ENCODE results near the gene CDON.

CDON gene

GRCh38 chr11:125944350-125945010, 118.2 kb downstream of the CDON start:
- ATAC-seq (ENCODE audit: insufficient read depth, low read depth): no peak
- Histone ChIP-seq H4K20me1 (ENCODE audit: insufficient read depth, low read length) (no peaks in the 10 kb centered on the region), H3K4me2 (ENCODE audit: insufficient read depth, low read length) (no peak overlapping the region)

GRCh38 chr11:125943661-125944349, 118.9 kb downstream of the CDON start:
- Histone ChIP-seq H3K9ac (ENCODE audit: low read depth, low read length) (no peak overlapping the region), H3K36me3 (ENCODE audit: insufficient read depth, low read length) (no peaks in the 10 kb centered on the region), H2AFZ (ENCODE audit: low read depth, low read length) (no peak overlapping the region), H3K4me2 (ENCODE audit: insufficient read depth, low read length) (no peak overlapping the region), H3K79me2 (ENCODE audit: insufficient read depth, low read length) (no peaks in the 10 kb centered on the region), H3K4me1 (ENCODE audit: insufficient read depth, low read length) (peaks cover under 1% of the 10 kb centered on the region; the same call in 1 of the 2 replicates), H3K4me3 (ENCODE audit: low read depth in 1 of 2, low read length in 2 of 2) (no peak overlapping the region), H3K9me3 (ENCODE audit: insufficient read depth, low read length, severe bottlenecking) (no peaks in the 10 kb centered on the region), H4K20me1 (ENCODE audit: insufficient read depth, low read length) (no peaks in the 10 kb centered on the region), H3K27ac (ENCODE audit: low read length) (no peak overlapping the region), H3K27me3 (ENCODE audit: insufficient read depth, low read length, poor library complexity) (no peaks in the 10 kb centered on the region)
- TF ChIP-seq, protein P1, sequence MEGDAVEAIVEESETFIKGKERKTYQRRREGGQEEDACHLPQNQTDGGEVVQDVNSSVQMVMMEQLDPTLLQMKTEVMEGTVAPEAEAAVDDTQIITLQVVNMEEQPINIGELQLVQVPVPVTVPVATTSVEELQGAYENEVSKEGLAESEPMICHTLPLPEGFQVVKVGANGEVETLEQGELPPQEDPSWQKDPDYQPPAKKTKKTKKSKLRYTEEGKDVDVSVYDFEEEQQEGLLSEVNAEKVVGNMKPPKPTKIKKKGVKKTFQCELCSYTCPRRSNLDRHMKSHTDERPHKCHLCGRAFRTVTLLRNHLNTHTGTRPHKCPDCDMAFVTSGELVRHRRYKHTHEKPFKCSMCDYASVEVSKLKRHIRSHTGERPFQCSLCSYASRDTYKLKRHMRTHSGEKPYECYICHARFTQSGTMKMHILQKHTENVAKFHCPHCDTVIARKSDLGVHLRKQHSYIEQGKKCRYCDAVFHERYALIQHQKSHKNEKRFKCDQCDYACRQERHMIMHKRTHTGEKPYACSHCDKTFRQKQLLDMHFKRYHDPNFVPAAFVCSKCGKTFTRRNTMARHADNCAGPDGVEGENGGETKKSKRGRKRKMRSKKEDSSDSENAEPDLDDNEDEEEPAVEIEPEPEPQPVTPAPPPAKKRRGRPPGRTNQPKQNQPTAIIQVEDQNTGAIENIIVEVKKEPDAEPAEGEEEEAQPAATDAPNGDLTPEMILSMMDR (IDR thresholded peaks at IDR 0.05; ENCODE audit: borderline replicate concordance, extremely low read depth, low read length, poor library complexity, severe bottlenecking): no peak
- TF ChIP-seq EZH2 (IDR thresholded peaks at IDR 0.05; ENCODE audit: borderline replicate concordance, low read depth, low read length, severe bottlenecking): no peak
- no peak for DNase-seq
- ATAC-seq (ENCODE audit: insufficient read depth, low read depth): no peak

More at GRCh38 chr11:125944350-125945010, 118.2 kb downstream of the CDON start:
- Histone ChIP-seq H3K27ac (ENCODE audit: low read length) (no peak overlapping the region), H3K9ac (ENCODE audit: low read depth, low read length) (no peak overlapping the region), H2AFZ (ENCODE audit: low read depth, low read length) (no peak overlapping the region), H3K36me3 (ENCODE audit: insufficient read depth, low read length) (no peaks in the 10 kb centered on the region), H3K4me3 (ENCODE audit: low read depth in 1 of 2, low read length in 2 of 2) (no peak overlapping the region), H3K27me3 (ENCODE audit: insufficient read depth, low read length, poor library complexity) (no peaks in the 10 kb centered on the region), H3K79me2 (ENCODE audit: insufficient read depth, low read length) (no peaks in the 10 kb centered on the region), H3K9me3 (ENCODE audit: insufficient read depth, low read length, severe bottlenecking) (no peaks in the 10 kb centered on the region), H3K4me1 (ENCODE audit: insufficient read depth, low read length) (no peaks in the 10 kb centered on the region; the same call in 1 of the 2 replicates)
- TF ChIP-seq, protein P1 (IDR thresholded peaks at IDR 0.05; ENCODE audit: borderline replicate concordance, extremely low read depth, low read length, poor library complexity, severe bottlenecking): no peak
- no peak for TF ChIP-seq EZH2 (IDR thresholded peaks at IDR 0.05; ENCODE audit: borderline replicate concordance, low read depth, low read length, severe bottlenecking)
- no peak for DNase-seq

GRCh38 chr11:125942771-125943428, 119.8 kb downstream of the CDON start:
- H3K27me3 ChIP-seq (ENCODE audit: insufficient read depth, low read length, poor library complexity): no peaks in the 10 kb centered on the region
- no peak overlapping the region for H3K9ac ChIP-seq (ENCODE audit: low read depth, low read length)
- no peaks in the 10 kb centered on the region for H3K9me3 ChIP-seq (ENCODE audit: insufficient read depth, low read length, severe bottlenecking)
- H3K36me3 ChIP-seq (ENCODE audit: insufficient read depth, low read length): no peaks in the 10 kb centered on the region
- H3K79me2 ChIP-seq (ENCODE audit: insufficient read depth, low read length): no peaks in the 10 kb centered on the region
- H3K27ac ChIP-seq (ENCODE audit: low read length): no peak overlapping the region
- no peak overlapping the region for H3K4me2 ChIP-seq (ENCODE audit: insufficient read depth, low read length)
- H3K4me3 ChIP-seq (ENCODE audit: low read depth in 1 of 2, low read length in 2 of 2): no peak overlapping the region
- TF ChIP-seq, protein P1 (IDR thresholded peaks at IDR 0.05; ENCODE audit: borderline replicate concordance, extremely low read depth, low read length, poor library complexity, severe bottlenecking): no peak
- TF ChIP-seq EZH2 (IDR thresholded peaks at IDR 0.05; ENCODE audit: borderline replicate concordance, low read depth, low read length, severe bottlenecking): no peak
- H2AFZ ChIP-seq (ENCODE audit: low read depth, low read length): no peak overlapping the region
- DNase-seq (no peak), ATAC-seq (ENCODE audit: insufficient read depth, low read depth) (no peak)
- no peaks in the 10 kb centered on the region for H4K20me1 ChIP-seq (ENCODE audit: insufficient read depth, low read length)
- peaks cover 8% of the 10 kb centered on the region for H3K4me1 ChIP-seq (ENCODE audit: insufficient read depth, low read length)

All from DND-41 (cell line).